Heart left ventricle (tissue), 13 donors: ENCODE data around the gene ABCA12.

Source experiments
- POLR2A ChIP-seq, 2 donors: fragments of 450-650 bp; IDR thresholded peaks; one replicate each; pipeline ENCODE4 v1.6.1; 2017; ENCODE audit warnings: antibody characterized with exemption in 2 of 2, mild to moderate bottlenecking in 2 of 2, moderate library complexity in 2 of 2
- TF ChIP-seq, protein P1 (sequence below), 12 donors: fragments of 200-600 bp; sonication (generic) in 4 of 12; IDR thresholded peaks; one replicate each; pipeline versions ENCODE4 v1.5.0 to v1.8.0; 2018 to 2022; ENCODE audit warnings: antibody characterized with exemption in 12 of 12, mild to moderate bottlenecking in 5 of 12
- donor health status: ischemic (EF 13 %, LVEDD 7.1; RV severe dilation, severe dysfunction).
- donor health status: DM: no; HTN: yes; CAD: no.
- donor health status: DM: no; HTN: no; CAD: no.
- donor health status: ischemic (EF 25% LVEDD 6.9; RV normal size, moderate dysfunction).
- donor health status: ischemic (EF 25% LVEDD 5.7; RV mildly dilated, moderate dysfunction).
- donor health status: ischemic (EF 35%, LVEDD 5.7; RV mildly dilated, moderate dysfunction).
- donor health status: nonischemic (EF 11% LVEDD 7.7; RV severe dilation, severe dysfunction).
- donor health status: DM: yes; HTN: yes; CAD: no.
- donor health status: PGD.
- donor health status: ischemic (EF 29% LVEDD 5.4; RV normal size, mild dysfunction).
- donor health status: nonischemic (EF 23%, LVEDD 6.1; RV moderate dilation, normal function).

DNA sequence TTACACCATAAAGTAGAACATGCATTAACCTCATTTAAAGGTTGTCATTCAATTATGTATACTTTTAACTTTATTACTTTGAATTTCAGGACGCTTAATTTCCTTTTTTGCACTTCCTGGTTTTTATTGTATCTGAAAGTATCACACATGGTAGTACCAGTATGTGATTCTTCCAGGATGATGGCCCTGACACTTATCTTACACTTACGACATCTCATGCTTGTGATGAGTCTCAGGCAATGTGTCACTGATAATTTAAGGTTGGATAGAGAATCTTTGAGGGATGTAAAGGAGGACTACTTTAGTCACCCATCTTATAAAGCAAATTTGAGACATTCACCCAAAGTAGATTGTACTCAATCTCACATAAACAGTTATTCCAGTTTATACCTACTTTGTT, 74.9 kb downstream of the ABCA12 start:
- TF ChIP-seq POLR2A (IDR thresholded peaks at IDR 0.05): no peak
- TF ChIP-seq, protein P1, sequence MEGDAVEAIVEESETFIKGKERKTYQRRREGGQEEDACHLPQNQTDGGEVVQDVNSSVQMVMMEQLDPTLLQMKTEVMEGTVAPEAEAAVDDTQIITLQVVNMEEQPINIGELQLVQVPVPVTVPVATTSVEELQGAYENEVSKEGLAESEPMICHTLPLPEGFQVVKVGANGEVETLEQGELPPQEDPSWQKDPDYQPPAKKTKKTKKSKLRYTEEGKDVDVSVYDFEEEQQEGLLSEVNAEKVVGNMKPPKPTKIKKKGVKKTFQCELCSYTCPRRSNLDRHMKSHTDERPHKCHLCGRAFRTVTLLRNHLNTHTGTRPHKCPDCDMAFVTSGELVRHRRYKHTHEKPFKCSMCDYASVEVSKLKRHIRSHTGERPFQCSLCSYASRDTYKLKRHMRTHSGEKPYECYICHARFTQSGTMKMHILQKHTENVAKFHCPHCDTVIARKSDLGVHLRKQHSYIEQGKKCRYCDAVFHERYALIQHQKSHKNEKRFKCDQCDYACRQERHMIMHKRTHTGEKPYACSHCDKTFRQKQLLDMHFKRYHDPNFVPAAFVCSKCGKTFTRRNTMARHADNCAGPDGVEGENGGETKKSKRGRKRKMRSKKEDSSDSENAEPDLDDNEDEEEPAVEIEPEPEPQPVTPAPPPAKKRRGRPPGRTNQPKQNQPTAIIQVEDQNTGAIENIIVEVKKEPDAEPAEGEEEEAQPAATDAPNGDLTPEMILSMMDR (IDR thresholded peaks at IDR 0.05): no peak
